GM18505 (cell line): ENCODE data around the gene SPEG.

ENCODE experiments used
- ATAC-seq: cut with Tn5 transposase; IDR thresholded peaks from one replicate; pipeline ENCODE4 v1.9.1; 2021; ENCODE audit not compliant: unreplicated experiment
- POLR2A ChIP-seq: IDR thresholded peaks from 4 replicates; pipeline ENCODE4 v1.6.1; 2011; ENCODE audit warnings: borderline replicate concordance; ENCODE audit not compliant: insufficient read depth, insufficient read length; ENCODE audit errors: extremely low read depth

Gene SPEG

DNA sequence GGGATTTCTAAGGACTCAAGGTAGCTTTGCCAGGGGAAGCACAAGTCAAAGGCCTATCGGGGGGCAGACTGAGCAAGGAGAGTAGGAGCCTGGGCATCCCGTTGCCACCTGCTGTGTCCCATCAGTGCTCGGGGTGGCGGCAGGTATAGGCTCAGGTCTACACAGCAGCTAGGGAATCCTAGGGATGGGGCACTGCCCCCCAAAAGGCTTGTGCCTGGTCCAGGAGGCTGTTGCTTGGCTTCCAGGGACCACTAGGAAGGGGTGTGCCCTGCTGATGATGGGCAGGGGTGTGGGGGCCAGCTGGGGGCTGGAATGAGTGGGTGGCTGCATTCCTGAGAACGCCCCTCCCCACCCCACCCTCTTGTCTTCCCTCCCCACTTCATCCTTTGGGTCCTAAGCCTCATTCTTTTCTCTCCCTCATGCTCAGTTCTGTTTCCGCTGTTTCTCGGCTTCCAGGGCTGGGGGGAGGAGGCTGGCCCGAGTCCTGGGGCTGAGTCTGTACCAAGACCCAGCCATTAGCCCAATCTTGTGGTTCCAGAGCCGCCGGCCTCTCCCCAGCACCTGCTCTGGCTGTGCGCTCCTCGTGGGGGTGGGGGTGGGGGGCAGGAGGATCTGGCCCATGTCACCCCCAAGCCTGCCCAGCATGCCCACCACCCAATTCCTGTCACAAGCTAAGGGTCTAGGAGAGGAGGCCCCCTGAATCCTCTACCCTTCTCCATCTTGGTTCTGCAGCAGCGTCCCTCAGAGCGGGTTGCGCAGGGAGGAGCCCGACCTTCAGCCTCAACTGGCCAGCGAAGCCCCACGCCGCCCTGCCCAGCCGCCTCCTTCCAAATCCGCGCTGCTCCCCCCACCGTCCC, 12.8 kb downstream of the SPEG start:
- TF ChIP-seq POLR2A: no peak
- no peak for ATAC-seq

DNA sequence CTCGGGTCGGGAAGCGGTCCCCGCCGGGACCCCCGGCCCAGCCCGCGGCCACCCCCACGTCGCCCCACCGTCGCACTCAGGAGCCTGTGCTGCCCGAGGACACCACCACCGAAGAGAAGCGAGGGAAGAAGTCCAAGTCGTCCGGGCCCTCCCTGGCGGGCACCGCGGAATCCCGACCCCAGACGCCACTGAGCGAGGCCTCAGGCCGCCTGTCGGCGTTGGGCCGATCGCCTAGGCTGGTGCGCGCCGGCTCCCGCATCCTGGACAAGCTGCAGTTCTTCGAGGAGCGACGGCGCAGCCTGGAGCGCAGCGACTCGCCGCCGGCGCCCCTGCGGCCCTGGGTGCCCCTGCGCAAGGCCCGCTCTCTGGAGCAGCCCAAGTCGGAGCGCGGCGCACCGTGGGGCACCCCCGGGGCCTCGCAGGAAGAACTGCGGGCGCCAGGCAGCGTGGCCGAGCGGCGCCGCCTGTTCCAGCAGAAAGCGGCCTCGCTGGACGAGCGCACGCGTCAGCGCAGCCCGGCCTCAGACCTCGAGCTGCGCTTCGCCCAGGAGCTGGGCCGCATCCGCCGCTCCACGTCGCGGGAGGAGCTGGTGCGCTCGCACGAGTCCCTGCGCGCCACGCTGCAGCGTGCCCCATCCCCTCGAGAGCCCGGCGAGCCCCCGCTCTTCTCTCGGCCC, 13.6 kb downstream of the SPEG start:
- TF ChIP-seq POLR2A: no peak
- no peak for ATAC-seq

DNA sequence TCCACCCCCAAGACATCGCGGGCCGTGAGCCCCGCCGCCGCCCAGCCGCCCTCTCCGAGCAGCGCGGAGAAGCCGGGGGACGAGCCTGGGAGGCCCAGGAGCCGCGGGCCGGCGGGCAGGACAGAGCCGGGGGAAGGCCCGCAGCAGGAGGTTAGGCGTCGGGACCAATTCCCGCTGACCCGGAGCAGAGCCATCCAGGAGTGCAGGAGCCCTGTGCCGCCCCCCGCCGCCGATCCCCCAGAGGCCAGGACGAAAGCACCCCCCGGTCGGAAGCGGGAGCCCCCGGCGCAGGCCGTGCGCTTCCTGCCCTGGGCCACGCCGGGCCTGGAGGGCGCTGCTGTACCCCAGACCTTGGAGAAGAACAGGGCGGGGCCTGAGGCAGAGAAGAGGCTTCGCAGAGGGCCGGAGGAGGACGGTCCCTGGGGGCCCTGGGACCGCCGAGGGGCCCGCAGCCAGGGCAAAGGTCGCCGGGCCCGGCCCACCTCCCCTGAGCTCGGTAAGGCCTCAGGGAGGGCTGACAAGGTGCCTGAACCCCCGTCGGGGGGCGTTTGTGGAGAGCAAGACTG, 14.2 kb downstream of the SPEG start:
- no peak for TF ChIP-seq POLR2A
- ATAC-seq: no peak

DNA sequence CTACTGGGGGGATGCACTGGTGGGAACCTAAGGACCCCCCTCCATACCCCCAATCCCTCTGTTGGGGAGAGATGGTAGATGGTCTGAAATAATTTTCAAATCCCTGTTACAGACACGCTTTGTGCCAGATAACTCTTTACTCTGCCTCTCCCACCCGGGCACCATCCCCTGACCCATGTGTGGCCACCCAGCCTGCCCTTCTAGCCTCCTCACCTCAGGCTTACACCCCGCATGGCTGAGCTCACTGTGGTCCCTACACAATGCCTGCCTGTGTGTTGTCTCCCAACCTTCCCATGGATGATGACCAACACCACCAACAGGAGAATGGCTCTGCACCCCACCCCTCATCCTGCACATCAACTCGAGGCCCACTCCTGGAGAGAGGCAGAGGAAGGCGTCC, 15.0 kb downstream of the SPEG start:
- no peak for ATAC-seq
- no peak for TF ChIP-seq POLR2A

DNA sequence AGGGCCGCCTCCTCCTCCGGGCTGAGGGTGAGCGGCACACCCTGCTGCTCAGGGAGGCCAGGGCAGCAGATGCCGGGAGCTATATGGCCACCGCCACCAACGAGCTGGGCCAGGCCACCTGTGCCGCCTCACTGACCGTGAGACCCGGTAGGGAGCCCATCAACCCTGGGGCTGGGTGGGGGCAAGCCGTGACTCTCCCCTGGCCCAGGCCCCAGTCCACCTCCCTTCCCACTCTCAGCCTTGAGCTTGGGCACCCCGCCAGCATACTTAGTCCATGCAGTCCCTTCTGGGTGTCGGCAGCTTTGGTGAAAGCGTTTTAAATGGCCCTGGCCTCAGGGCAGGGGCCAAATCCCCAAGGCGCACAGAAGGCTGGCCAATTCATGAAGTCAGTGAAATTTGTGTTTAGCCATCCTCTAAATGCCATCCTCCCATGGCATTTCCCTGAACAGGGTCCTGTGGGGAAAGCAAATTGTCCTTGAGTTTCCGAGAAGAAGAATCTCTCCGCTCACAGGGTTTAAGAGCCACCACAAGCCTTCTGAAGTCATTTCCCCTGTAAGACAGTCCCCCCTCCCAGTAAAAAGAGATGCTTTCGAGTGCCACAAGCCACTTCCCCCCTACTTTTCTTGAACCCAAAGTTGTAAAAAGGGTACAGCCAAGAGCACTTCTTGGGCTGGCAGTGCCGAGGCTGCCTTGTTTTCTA, 17.2 kb downstream of the SPEG start:
- ATAC-seq: no peak
- TF ChIP-seq POLR2A: no peak

DNA sequence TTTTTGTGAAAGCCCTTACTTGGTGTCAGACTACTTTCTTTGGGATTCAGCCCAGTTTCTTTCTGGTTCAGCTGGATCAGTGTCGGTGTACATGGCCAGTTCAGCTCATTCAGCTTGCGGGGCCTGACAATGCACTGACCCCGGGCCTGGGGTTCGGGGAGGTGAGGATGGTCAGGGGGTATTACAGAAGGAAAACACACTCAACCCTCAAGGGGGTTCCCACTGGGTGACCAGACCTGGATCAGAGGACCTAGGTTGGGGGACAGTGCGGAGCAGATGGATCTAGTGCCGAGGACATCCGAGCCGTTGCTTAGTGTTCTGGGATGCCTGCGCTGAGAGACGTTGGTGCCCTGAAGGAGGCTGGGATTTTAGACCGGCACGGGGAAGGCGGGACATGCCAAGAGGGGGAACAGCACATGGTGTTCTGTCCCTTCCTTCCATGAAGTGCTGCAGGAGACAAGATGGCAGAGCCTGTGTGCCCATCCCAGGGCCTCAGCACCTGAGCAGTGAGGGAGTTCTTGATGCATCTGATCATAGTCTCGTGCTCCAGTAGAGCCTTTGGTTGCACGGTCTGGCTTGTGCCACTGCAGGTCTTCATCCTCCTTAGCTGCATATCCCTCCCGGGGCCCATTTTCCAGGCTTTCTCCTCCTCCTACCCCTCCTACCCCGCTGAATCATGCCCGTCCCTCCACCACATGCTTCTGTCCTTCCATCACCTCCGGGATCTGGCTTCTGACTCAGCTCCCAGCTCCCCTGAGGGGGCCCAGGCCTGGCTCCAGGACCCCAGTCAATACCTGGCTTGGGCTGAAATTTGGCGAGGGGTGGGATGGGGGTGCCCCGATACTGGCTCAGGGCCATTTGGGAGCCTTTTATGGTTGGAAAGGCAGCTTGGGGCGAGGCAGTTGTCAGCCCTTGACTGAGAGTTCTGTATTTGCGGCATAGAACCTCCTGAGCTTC, 18.0 kb downstream of the SPEG start:
- no peak for ATAC-seq

DNA sequence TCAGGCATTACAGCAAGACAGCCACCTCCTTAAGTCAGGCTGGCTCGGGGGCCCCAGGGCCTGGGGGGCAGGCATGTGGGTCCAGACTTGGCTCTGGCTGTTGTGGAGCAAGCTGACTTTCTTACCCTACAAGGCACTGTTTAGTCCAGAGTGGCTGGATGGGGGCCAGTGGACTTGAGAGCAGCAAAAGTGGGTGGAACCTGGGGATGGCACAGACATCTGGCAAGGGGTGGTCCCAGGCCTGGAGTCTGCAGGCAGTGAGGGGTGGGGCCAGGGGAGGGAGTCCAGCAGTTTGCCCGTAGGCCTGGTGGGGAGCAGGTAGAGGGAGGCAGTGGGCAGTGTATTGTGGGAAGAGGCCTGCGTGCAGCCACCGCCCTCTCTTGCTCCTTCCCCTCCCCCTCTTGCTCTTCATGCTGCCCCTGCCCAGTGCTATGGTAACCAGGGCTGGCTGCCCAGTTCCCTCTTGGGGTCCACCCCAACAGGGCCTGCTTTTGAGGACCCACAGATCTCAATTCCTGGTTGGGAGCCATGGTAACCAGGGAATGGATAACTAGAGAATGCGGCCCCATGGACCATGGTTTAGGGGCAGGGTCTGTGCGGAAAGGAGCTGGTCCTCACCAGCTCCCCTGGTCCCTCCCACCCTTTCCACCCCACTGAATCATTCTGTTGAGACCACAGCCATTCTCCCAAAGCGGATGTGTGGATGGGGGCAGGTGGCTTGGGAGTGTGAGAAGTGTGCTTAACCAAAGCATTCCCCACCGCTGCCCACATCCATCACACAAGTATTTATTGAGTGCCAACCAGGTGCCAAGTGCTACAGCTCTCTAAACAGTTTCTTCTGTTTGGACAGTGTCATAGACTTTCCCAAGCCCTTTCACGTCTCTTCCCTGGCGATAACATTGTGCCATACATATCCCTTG, 19.3 kb downstream of the SPEG start:
- no peak for TF ChIP-seq POLR2A
- ATAC-seq: no peak

More for the DNA sequence above, 18.0 kb downstream of the SPEG start:
- no peak for TF ChIP-seq POLR2A

DNA sequence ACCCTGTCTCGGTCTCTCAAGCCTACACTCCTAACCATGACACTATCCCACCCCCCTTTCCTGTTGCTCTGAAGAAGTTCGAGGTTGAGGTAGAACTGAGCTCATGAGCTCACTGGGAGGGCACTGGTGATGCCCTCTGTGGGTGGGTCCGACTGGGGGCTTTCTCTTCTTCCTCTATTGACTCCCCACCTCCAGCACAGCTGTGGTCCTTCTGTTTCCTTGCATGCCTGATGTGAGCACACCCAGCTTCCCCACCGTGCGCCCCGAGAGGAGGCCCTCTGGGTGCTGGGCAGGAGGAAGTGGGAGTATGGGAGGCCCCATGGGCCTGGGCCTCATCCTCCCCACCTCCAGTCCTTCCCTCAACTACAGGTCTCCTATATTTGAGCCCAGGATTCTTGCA, 20.9 kb downstream of the SPEG start:
- no peak for ATAC-seq
- no peak for TF ChIP-seq POLR2A

DNA sequence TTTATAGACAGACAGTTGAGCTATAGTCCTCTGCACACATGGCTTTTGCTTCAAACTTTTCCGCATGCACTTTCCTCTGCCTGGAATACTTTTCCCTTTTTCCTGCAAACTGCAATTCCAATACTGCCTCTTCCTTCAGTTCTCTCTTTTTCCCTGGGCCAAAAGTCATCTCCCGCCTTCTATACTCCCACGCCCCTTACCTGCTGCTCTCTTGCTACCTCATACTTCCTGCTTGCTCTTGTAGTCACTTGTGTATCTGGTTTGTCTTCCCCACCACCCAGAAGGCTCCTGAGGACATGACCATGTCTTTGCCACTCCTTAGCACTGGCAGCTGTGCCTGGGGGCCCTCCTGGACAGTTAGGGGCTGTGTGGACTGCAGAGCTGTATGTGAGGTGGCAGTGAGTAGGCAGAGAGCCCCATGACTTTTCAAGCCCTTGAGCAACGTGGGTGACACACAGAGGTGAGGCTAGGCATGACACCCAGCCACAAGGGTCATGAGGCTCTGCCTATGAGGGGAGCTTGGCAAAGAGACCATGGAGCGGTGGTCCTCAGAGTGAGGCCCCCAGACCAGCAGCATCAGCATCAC, 23.2 kb downstream of the SPEG start:
- TF ChIP-seq POLR2A: no peak
- ATAC-seq: no peak

DNA sequence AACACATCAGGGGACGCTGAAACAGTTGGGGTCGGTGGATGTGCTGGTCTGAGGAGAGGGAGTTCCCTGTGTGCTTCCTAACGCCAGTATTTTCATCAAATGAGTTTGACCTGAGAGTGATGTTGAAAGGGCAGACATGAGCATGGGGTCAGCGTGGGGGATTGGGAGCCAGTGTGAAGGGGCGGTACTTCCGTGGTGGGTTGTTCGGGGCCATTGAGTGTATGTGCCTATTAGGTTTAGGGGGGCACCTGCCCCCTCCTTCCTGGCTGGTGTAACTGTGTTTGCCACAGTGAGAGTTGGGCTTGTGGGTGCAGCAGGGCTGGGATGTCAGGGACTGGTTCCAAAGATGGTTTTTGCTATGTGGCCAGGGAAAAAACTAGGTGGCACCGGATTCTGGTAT, 24.4 kb downstream of the SPEG start:
- no peak for TF ChIP-seq POLR2A
- ATAC-seq: no peak
